ENCODE data around the gene SF3B1.

DNA sequence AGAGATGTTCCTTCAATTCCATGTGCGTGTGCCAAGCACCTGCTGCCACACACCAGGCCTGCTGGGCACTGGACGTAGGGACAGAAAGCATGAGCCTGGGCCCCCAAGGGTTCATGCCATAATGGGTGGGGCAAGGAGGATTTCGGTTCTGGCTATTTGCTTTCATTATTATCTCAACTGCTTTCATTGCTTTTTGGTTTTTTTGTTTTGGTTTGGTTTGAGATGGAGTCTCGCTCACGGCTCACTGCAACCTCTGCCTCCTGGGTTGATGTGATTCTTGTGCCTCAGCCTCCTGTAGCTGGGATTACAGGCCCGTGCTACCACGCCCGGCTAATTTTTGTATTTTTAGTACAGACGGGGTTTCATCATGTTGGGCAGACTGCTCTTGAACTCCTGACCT lies 57.2 kb downstream of the SF3B1 start:
- TF ChIP-seq CTCF (conservative IDR thresholded peaks at IDR 0.05 in 1 of 2, IDR thresholded peaks at IDR 0.05 in 1 of 2; ENCODE audit: extremely low read depth in 1 of 2, insufficient read depth in 1 of 2, low read depth in 1 of 2, low read length in 2 of 2) (no peak), EZH2 (IDR thresholded peaks at IDR 0.05; ENCODE audit: borderline replicate concordance, low read length) (no peak)
